TTC549 (cell line): ENCODE results near the gene C2orf49.
"Not testable (repeated sequence)": the region's sequence is repeated elsewhere in the genome, so short reads cannot be mapped to it uniquely, and the experiment has no call there.

ENCODE experiments used
- FAIRE-seq: peaks from 2 replicates; lab custom pipeline; 2012; peaks lifted over from hg19 to GRCh38; lab: Jason Lieb, UNC

C2orf49 gene

DNA sequence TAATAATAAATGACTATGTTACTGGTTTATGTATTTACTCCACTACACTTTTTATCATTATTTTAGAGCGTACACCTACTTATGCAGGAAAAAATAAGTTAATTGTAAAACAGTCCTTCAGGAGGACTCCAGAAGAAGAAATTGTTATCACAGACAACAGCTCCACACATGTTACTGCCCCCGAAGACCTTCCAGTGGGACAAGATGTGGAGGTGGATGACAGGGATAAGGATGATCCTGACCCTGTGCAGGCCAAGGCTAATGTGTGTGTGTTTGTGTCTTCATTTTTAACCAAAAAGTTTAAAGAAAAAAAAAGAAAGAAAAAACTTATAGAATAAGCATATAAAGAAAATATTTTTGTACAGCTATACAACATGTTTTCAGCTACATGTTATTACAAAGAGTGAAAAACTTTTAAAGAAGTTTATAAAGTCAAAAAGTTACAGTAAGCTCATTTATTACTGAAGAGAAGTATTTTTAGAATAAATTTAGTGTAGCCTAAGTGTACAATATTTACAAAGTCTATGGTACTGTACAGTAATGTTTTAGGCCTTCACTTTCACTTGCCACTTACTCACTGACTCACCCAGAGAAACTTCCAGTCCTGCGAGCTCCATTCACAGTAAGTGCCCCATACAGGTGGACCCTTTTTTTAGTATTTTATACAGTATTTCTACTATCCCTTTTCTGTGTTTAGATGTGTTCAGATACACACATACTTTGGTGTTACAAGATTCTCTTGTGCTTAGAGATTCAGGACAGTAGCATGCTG is 15.3 kb upstream of the C2orf49 start:
- FAIRE-seq = no peak

DNA sequence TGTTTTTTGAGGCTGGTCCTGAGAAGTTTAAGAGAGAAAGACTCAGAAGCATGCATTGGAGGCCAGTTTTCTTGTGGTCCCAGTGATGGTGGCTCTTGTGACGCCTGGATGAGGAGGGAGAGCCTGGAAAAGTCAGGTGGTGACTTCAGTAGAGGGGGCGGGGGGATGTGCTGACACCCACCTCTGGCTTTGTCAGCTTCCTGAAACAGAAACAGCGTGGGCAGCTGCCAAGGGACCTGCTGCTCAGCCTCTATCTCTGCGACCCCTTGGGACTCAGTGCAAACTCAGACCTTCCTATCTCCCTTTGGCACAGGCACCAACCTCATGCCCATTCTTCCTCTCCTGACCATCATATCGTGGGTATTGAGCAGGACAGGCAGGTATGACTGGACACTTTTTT is 14.2 kb upstream of the C2orf49 start:
- no peak for FAIRE-seq

DNA sequence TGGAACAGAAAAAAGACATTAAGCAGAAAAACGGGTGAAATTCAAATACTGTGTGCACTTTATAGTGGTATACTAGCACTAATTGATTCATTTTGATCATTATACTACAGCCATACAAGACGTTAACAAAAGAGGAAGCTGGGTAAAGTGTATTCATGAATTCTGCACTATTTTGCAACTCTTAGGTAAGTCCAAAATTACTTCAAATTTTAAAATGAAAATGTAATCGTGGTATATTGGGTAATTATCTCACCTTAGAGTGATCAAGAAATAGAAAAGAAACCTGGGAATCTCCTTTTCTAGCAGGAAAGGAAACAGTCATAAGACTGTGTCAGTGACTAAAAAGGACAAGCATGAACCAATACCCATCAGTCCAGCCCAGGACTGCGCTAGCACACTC is 13.2 kb upstream of the C2orf49 start:
- FAIRE-seq = no peak

DNA sequence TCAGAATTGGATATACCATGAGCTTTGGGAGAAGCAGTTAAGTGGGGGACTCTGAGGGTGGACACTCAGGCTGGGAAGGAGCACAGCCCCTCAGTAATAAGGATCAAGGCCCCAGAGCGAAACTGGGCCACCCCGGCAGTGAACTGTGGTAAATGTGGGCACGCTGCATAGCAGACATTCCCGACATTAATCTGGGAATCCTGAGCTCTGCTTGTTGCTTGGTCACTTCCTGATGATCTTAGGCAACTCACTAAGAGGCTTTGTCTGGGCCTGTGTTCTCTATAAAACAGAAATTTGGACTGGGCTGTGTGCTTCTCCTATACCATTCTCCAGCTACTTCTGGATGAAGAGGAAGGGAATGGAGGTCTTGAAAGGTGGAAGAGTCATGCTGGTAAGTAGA is 12.6 kb upstream of the C2orf49 start:
- FAIRE-seq = no peak

DNA sequence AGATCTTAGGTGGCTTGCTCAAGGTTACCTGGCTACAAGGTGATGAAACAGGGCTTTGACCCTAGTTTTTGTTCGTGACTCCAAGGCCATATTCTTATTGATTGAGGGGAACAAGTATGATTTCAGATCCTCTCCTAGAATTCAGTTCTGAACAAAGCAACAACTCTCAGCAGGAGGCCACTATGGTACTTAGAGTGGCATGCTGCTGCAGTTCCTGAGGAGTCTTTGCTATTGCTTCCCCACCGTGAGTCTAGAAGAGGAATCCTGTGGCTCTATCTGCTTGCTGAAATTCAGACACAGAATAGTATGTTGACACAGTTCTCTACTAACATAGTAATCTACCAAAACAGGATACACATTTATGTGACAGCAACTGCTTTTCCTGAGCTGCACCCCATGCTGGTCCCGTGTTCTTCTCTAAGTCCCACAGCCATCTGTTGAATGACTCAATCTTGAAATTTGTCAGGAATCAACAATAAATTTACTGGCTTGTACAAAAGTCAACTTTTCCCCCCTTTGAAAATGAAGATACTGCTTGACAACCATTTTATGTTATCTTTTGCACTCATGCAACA is 11.9 kb upstream of the C2orf49 start:
- no peak for FAIRE-seq

DNA sequence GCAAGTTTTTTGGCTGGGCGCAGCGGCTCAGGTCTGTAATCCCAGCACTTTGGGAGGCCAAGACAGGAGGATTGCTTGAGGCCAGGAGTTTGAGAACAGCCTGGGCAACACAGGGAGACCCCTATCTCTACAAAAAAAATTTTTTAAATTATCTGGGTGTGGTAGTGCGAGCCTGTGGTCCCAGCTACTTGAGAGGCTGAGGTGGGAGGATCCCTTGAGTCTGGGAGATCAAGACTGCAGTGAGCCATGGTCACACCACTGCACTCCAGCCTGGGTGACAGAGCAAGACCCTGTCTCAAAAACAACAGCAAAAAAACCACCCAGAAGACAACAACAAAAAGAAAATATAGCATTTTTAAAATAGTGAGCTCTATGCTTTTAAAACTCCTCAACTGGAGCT is 10.1 kb upstream of the C2orf49 start:
- not testable (repeated sequence) for FAIRE-seq

DNA sequence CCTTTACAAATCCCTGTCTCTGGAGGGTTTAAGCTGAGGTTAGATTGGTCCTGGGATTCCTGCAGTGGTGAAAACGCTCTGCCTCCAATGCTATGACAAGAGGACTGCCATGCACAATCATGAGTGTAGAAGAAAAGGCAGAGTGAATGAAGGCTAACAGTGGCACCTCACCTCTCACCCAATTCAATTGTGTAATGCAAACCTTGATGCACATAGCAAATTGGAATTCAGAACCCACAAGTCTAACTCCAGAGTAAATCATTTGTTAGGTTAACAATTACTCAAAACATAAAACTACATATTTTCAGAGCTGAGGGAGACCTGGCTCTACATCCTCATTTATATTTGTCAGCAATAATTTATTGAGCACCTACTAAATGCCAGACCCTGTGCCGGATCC is 9.7 kb upstream of the C2orf49 start:
- FAIRE-seq = no peak

DNA sequence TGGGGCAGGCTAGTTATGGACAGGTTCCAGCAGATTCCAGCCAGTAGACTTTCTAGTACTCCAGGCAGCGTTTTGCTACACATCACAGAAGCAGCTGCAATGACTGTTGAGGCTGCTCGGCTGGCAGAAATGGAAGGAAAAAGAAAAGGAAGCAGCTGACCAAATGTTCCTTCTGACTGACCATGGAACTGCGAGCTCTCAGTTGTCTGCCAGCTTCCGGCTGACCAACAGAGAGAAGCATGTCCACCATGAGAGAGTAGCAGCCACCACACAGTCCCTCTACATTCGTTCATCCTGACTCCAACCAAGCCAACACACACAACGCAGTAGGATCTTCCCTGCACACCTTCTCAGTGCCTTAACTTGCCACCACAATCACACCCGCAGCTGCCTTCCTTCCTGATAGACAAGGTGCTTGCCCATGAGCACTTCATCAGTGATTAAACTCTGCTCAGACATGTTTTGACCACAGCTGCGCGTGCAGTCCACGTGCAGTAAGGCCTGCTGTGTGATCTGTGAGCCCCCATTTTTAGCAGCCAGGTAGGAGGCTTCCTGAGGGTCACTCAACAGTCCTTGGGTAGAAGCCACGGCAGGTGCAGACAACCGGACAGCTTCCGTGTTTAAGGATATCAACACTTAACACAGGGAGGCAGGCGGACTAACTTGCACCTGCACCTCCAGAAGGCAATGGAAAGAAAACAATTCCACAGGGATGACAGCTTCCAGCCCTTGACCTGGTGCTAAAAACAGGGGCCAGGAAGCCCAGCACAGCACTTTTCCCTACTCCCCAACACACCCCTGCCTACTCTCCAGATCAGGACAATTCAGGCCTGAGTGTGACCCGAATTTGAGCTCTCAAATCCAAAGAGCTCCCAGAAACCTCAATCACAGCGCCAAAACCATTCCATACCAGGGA is 8.8 kb upstream of the C2orf49 start:
- no peak for FAIRE-seq

DNA sequence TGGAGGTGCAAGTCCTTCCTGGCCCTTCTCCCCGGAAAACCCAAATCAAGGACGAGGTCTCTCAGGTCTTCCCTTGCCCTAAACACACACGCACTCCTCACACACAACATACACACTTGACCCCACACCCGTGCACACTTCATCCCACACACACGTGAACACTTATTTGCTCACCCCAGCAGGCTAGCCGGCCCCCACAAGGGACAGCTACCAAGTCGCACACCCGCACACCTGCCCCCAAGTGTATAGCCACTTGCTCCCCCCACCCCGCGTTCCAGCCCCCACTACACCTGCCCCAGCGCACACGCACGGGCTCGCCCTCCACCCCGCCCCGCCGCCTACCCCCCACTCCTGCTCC is 8.2 kb upstream of the C2orf49 start:
- FAIRE-seq = no peak

DNA sequence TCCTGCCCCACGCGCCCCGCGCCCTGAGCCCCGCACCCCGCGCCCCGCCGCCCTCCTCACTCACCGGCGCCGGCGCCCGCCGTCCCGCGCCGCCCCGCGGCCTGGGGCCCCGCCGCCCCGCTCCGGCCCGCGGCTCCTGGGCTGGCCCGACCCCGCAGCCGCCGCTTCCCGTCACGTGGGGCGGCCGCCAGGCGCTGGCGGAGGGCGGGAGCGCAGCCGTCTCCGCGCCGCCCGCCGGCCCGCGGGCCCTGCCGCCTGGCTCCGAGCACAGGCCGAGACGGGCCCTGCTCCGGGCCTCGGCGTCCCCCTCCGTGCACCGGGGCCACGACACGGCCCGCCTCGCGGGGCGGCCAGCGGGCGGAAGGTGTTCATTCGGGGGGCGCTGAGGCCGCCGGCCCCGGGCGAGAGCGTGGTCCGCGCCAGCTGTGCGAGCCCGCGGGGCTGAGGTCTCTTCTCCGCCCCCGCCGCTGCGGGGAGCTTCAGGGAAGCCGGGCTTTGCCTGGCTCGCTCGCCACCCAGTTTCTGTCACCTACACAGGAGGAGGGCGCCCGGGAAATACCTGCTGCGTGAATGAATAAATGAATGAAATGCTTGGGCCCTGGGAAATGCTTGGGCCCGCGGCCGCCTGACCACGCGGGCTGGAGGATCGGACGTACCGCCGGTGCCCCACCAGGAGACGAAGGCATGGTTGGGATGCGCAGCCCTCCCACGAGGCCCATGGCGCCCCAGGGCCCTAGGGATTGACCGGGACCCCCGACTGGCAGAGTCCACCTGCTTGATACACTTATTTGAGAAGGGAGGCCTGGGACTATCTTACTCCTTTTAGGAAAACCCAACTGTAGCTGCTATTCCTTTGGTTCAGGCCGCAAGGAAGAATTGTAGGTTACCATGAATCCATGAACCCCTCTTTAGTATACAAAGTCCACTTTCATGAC is 7.5 kb upstream of the C2orf49 start, which contains the start of gene TGFBRAP1:
TSS of gene TGFBRAP1 (minus strand) at position 175 of the 935 bp plus-strand sequence. CDS start 21,434 bp downstream, outside the sequence.
- FAIRE-seq = no peak

DNA sequence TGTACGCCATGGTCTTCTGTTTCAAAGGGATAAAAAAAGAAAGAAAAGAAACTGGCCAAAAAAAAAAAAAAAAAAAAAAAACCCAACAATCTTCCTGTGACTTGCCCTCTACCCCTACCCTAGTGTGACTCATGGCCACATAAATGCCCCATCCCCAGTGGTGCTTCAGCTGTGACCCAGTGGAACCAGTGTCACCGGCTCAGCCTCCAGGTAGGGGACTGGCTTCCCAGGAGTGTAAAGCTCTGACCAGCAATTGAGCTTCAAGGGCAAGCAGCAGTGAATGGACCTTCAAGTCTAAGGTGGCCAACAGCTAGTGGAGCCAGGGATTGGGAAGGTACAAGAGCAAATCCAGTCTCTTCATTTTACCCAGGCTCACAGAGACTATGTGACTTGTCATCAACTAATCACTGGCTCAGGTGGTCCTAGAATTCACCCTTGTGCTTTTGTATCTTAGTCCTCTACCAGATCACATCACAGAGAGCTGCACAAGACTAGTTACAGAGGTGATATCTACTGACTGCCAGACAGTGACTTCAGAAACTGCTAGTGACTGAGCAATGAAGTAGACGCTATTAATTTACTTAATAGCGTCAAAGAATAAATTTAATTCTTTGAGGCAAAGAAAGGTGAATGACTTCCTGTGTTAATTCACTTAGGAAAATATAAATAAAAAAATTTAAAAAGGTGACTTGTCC is 6.5 kb upstream of the C2orf49 start:
- no peak for FAIRE-seq

DNA sequence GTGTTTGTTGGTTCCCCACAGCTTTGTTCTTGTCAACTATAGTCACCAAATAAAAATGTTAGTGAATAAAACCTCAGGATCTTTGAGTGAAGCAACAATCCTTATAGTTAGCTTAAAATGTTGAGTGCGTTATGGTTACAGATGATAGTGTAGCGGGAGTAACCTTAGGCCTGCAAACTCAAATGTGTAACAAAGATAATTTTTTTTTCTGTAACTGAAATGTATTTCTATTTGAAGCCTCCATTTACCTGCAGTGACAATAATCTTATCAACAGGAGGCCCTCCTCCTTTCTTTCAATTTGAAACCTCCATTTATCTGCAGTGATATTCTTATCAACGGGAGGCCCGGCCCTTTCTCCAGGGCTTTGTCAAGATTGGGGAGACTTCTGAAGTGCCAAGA is 3.1 kb upstream of the C2orf49 start:
- no peak for FAIRE-seq

DNA sequence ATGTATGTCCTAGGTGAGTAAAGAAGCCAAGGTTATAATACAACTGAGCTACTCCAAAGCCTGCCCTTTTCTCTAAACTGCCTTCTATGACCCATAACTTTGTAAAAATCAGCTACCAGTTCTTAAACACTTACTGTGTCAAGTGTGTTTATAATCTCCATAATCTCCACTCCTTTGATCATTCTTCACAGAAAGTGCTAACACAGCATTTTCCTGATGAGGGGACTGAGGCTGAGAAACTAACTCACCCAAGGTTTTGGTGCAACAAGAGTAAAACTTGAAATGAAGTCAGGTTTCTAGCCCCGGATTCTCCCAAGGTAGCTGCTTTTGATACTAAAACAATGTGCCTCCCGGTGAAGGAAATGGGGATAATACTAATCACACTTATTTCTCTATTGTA is 1.9 kb upstream of the C2orf49 start:
- no peak for FAIRE-seq

DNA sequence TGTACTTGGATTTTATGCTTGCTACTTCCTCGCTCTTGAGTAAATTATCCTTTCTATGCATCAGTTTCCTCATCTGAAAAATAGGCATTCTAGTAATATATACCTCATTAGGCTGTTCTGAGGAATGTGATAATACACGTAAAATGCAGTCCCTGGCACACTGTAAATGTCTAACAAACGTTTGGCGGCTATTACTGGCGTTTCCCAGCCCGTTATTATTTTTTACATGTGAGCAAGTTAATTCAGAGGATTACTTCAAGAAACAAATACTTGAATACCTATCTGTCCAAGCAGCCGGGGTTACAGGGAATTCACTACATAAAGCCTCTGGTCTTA is 586 bp upstream of the C2orf49 start:
- FAIRE-seq = no peak

DNA sequence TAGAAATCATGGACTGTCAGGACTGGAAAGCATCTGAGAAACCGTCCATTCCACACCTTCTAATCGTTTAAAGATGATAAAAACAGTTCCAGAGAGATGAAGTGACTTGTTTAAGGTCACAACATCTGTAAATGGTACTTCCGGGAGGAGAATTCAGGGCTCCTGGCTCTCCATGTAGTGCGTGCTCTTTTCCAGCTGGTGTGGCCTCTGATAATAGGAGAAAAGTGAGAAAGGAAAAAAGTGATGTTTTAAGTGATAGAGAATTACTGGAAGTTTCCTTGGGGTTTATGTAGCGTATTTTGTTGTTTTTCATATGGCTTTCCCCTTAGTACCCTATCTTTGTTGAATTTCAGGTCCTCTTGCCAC is 663 bp downstream of the C2orf49 start:
- FAIRE-seq = no peak

DNA sequence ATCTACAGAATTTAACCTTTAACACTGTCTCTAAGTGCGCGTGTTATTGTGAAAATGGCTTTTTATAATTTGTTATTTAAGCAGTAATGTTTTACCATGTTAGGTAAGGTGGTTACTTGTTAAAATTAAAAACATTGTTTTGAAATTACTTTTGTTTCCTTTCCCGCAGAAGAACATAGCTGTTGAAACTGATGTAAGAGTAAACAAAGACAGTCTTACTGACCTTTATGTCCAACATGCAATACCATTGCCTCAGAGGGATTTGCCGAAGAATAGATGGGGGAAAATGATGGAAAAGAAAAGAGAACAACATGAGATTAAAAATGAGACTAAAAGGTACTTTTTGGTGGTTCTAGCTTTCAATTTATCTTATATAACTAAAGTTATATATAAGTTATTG is 2.1 kb downstream of the C2orf49 start:
- FAIRE-seq = no peak

DNA sequence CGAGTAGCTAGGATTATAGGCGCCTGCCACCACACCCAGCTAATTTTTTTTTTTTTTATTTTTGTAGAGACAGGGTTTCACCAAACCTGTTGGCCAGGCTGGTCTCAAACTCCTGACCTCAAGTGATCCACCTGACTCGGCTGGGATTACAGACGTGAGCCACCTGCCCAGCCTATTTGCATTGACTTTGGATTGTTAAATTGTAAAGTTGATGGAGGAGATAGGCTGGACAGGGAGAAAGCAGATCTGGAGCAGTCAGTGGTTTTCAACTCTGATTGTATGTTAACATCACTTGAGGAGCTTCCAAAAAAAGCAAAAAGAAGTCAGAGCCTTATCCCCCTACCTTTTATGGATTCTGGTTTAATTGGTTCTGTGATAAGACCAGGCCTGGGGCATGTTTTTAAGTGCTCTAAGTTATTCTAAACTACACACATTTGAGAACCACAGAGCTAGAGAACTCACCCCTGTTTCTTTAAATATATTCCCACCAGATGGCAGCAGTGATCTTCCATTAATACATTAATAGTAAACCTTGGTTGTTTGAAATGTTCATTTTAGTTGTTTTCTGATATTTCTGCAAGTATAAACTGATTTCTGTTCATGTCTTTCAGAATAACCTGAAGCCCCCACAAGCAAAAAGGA is 7.5 kb downstream of the C2orf49 start:
- FAIRE-seq = peak; percentile 94

DNA sequence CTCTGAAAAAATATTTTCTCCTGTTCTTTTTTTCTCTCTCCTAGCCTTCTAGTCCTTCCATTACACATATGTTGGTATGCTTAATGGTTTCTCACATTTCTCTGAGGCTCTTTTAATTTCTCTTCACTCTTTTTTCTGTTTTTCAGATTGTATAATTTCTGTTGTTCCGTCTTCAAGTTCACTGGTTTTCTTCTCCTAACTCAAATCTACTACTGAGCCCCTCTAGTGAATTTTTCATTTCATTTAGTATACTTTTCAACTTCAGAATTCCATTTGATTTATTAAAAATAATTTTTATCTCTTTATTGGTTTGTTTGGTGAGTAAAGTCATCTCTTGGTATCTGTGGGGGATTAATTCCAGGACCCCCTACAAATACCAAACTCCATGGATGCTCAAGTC is 19.8 kb downstream of the C2orf49 start:
- FAIRE-seq = no peak

DNA sequence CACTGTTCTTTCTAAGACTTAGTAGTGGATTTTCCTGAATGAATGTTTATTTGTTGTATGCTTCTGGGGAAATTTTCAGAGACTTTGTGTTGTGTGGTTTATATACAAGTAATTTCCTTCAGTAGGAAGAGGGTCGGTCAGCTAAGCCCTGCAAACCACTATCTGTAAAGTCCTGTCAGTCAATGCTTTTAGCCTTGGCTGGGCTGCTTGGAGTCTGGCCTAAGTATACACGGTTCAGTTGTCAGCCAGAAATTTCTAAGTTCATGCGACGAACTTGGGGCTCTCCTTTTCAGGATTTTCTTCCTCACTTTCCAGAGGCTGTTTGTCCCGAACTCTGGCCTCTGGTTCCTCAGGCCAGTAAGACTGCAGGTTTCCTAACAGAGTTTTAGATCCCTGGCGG is 21.3 kb downstream of the C2orf49 start:
- no peak for FAIRE-seq

DNA sequence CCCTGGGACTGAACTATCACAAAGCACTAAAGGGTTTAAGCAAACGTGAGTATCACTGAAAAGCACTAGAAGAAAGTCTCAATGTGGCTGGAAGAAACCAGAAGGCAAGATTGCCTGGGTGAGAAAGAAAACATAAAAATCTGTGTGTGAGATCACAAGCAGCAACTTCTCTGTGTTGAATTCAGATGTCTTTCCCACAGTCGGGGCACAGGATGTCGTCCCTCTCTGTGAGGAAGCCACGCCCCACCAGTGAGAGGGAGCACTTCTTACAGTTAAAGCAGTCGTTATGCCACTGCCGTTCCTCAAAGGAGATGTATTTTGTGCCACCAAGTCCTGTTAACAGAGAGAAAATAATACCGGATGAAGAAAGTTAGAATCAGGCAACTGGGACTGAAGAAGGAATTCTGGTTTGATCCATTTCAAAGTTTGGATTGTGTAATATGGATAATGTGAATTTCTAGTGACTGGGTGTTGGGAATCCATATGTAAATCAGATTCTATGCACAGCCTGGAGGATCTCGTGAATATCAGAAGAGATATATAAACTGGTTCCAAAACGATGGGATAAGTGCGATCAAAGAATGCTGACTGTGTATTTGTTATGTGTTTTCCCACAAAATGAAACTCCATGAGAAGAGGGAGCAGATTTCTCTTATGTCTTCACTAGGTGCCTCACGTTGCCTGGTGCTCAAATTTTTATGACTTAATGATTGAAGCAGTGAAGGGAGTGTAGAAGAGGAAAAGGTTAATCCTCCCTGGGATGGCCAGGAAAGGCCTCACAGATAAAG is 24.0 kb downstream of the C2orf49 start:
- FAIRE-seq = no peak
